Activated CD4-positive, alpha-beta memory T cell treated with anti-CD3 and anti-CD28 coated beads for 36 hours (primary cell): ENCODE data around the gene HSPA6. TPM values are rescaled to one million over a fixed set of nuclear protein-coding genes. Genes with fewer than 3 reads are reported as not detected.

Experiments used
- CTCF ChIA-PET: fragments of 350-600 bp; sonication (Branson Sonifier 250); formaldehyde crosslinking; loops from one replicate; lab custom pipeline; 2021; ENCODE audit warnings: antibody characterized with exemption, inconsistent platforms; lab: Charles Lee
- POLR2A ChIA-PET: fragments of 350-600 bp; sonication (Branson Sonifier 250); formaldehyde crosslinking; loops from one replicate; lab custom pipeline; 2021; ENCODE audit warnings: antibody characterized with exemption; lab: Charles Lee
- DNase-seq: peaks from one replicate; pipeline ENCODE4 v3.0.0-alpha.2; 2020
- H3K27ac Mint-ChIP-seq: one replicate; pipeline ENCODE4 v1.8.0; 2021; ENCODE audit warnings: mixed read lengths
- H3K27me3 Mint-ChIP-seq: one replicate; pipeline ENCODE4 v1.8.0; 2021; ENCODE audit warnings: mixed read lengths
- H3K36me3 Mint-ChIP-seq: one replicate; pipeline ENCODE4 v1.8.0; 2021; ENCODE audit warnings: mixed read lengths
- H3K4me1 Mint-ChIP-seq: one replicate; pipeline ENCODE4 v1.8.0; 2021; ENCODE audit warnings: low read depth, mixed read lengths
- H3K4me3 Mint-ChIP-seq: one replicate; pipeline ENCODE4 v1.8.0; 2021; ENCODE audit warnings: mild to moderate bottlenecking, mixed read lengths
- H3K9me3 Mint-ChIP-seq: one replicate; pipeline ENCODE4 v1.8.0; 2021; ENCODE audit warnings: mixed read lengths
- intact Hi-C: fragments of 100-400 bp; cut with micrococcal nuclease; formaldehyde crosslinking; loops from one replicate; pipeline ENCODE4 v1.15.1; 2023
- total RNA-seq, 2 experiments: library from RNA; stranded (reverse); gene quantifications; one replicate each; pipeline ENCODE4 v1.2.3, GENCODE V29; 2021

The HSPA6 gene
- total RNA-seq, 2 experiments from 2014 or later: 0.48 to 0.53 TPM

GRCh38 chr1:161494091-161494735 lies 30.1 kb upstream of the HSPA6 start:
- DNase-seq: no peak
- POLR2A ChIA-PET: no interaction called here
- H3K27me3 Mint-ChIP-seq: peaks cover 32% of the 10 kb centered on the region
- CTCF ChIA-PET: no interaction called here
- peaks cover 18% of the 10 kb centered on the region for H3K4me1 Mint-ChIP-seq
- H3K4me3 Mint-ChIP-seq: no peak overlapping the region
- H3K36me3 Mint-ChIP-seq: no peaks in the 10 kb centered on the region
- H3K27ac Mint-ChIP-seq: no peak overlapping the region
- H3K9me3 Mint-ChIP-seq: no peaks in the 10 kb centered on the region
- intact Hi-C loops: no loop called here

DNA sequence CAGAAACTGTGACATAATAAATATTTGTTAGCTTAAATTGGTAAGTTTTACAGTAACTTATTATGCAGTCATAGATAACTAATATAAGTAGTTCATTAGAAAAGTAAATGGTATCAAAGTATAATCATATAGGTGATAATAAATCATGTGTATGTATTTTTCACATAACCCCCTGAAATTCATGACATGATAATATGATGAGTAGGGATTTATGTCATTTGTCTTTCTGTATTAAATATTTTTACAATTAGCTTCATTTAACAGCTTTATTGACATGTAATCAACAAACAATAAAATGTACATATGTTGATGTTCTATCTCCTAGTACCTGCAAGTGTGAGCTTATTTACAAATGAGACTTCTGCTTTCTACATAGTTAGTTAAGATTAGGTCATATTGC lies 28.9 kb upstream of the HSPA6 start:
- Mint-ChIP-seq H3K4me1 (peaks cover 24% of the 10 kb centered on the region), H3K27me3 (peaks cover 24% of the 10 kb centered on the region), H3K9me3 (no peaks in the 10 kb centered on the region), H3K4me3 (no peak overlapping the region), H3K27ac (no peak overlapping the region), H3K36me3 (no peaks in the 10 kb centered on the region)
- CTCF ChIA-PET: interaction anchor here (1.2 kb wide), 1 partner anchor 8 kb away, joined by 6 read pairs; no protein-coding TSS in a partner anchor
- POLR2A ChIA-PET: no interaction called here
- intact Hi-C loops: no loop called here
- DNase-seq: no peak

DNA sequence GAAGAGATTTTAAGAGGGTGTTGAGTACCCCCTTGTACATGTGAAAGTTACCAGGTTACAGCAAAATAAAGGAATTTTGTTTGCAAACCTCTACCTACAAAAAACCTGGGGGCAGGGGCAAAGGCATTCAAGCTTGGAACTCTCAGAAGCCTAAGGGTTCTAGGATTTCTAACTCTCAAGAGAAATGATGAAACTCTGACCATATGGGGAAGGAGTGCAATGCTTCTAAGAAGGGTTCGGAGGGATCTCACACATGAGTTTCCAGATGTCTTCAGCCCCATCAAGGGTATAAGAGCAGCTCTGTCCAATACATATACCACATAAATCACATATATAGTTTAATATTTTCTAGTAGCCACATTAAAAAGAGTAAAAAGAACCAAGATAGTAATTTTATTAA lies 26.4 kb upstream of the HSPA6 start:
- peaks cover 7% of the 10 kb centered on the region for H3K4me1 Mint-ChIP-seq
- CTCF ChIA-PET: interaction anchor here (2.0 kb wide), 1 partner anchor 11 kb away, joined by 12 read pairs; no protein-coding TSS in a partner anchor
- no peak for DNase-seq
- no peak overlapping the region for H3K27ac Mint-ChIP-seq
- no peaks in the 10 kb centered on the region for H3K36me3 Mint-ChIP-seq
- H3K4me3 Mint-ChIP-seq: no peak overlapping the region
- no peaks in the 10 kb centered on the region for H3K9me3 Mint-ChIP-seq
- H3K27me3 Mint-ChIP-seq: peaks cover 7% of the 10 kb centered on the region
- POLR2A ChIA-PET: no interaction called here
- intact Hi-C loops: no loop called here

- no peak overlapping the region for H3K27ac Mint-ChIP-seq
- H3K4me1 Mint-ChIP-seq: peaks cover 7% of the 10 kb centered on the region
- CTCF ChIA-PET: interaction anchor here (2.0 kb wide), 1 partner anchor 11 kb away, joined by 12 read pairs; no protein-coding TSS in a partner anchor
- H3K36me3 Mint-ChIP-seq: no peaks in the 10 kb centered on the region
- no peaks in the 10 kb centered on the region for H3K9me3 Mint-ChIP-seq
- POLR2A ChIA-PET: no interaction called here
- H3K27me3 Mint-ChIP-seq: peaks cover 7% of the 10 kb centered on the region
- DNase-seq: no peak
- intact Hi-C loops: no loop called here
- no peak overlapping the region for H3K4me3 Mint-ChIP-seq
These were observed 25.7 kb upstream of the HSPA6 start for GRCh38 chr1:161498646-161499045.

DNA sequence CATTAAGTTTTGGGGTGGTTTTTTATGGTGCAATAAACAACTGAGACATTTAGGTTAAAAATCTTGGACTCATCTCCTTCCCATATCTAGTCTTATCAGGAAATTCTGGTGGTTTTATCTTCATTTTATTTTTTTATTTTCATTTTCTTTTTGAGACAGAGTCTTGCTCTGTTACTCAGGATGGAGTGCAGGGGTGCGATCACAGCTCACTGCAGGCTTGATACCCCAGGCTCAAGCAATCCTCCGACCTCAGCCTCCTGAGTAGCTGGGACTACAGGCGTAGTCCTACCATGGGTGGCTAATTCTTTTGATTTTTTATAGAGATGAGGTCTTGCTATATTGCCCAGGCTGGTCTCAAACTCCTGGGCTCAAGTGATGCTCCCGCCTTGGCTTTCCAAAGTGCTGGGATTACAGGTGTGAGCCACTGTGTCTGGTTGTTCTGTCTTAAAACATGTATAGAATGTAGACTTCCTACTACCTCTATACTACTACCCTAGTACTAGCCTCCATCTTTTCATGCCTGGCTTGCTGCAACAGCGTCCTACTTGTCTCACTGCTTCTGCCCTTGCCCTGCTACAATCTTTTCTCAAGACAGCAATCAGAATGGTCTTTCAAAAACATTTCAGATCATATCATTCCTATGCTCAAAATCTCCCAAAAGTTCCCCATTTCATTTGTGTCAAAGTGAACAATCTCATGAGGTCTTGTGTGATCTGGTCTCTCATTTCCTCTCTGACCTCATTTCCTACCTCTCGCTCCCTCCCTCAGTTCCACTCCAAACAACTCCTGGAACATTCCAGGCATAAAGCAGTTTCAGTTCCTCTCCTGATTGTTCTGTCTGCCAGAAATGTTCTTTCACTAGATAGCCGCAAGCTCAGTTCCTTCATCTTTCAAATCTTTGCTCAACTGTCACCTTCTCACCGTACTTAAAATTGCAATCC lies 25.0 kb upstream of the HSPA6 start:
- ChIA-PET POLR2A (no interaction called here), CTCF (no interaction called here)
- Mint-ChIP-seq H3K36me3 (no peaks in the 10 kb centered on the region), H3K4me1 (peaks cover 7% of the 10 kb centered on the region), H3K27ac (no peak overlapping the region), H3K27me3 (peaks cover 4% of the 10 kb centered on the region), H3K9me3 (no peaks in the 10 kb centered on the region), H3K4me3 (no peak overlapping the region)
- DNase-seq: no peak
- intact Hi-C loops: no loop called here

DNA sequence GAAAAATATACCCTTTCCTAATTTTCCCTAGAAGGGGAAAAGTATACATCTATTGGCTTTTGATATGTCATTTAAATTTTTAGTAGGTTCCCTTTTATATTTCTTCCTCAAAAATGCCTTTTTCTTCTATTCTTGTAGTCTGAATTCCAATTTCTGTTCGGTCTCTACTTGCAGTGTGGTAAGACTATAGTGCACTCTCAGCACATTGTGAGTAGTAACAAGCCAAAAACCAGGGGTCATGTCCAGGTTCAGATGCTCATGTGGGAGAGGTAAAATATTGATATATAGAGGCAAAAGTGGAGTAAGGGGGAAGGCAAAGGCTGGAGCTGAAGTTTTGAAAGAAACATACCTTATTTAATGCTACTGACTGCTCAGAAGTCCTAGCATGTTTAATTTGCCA lies 23.1 kb upstream of the HSPA6 start:
- CTCF ChIA-PET: interaction anchor here (1.9 kb wide), 1 partner anchor 13 kb away, joined by 7 read pairs; no protein-coding TSS in a partner anchor
- H3K27me3 Mint-ChIP-seq: peaks cover 5% of the 10 kb centered on the region

DNA sequence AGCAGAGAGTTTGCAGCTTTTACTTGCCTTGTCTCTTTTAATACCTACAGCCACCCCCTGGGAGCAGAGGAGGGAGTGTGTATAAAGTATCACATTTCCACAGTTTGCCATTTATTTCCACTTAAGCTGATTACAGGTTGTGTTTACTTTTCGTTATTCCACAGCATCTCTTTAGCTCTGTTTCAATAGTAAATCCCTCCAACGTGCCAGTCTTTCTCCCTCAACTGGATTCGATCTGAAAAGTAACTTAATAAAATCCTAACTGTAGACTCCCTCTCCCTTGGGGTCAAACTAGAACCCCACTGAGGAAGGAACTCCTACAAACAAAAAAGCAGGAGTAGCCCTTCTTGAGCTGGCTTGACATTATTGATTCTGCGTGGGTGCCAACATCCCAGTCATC lies 22.2 kb upstream of the HSPA6 start:
- Mint-ChIP-seq H3K27me3 (peaks cover 7% of the 10 kb centered on the region), H3K27ac (no peak overlapping the region), H3K4me3 (no peak overlapping the region), H3K9me3 (no peaks in the 10 kb centered on the region), H3K4me1 (peaks cover 17% of the 10 kb centered on the region), H3K36me3 (no peaks in the 10 kb centered on the region)
- POLR2A ChIA-PET: no interaction called here
- CTCF ChIA-PET: interaction anchor here (1.9 kb wide), 1 partner anchor 14 kb away, joined by 7 read pairs; no protein-coding TSS in a partner anchor
- DNase-seq: no peak
- intact Hi-C loops: no loop called here

More for the DNA sequence above, 23.1 kb upstream of the HSPA6 start:
- no peak for DNase-seq
- Mint-ChIP-seq H3K4me3 (no peak overlapping the region), H3K4me1 (peaks cover 8% of the 10 kb centered on the region), H3K9me3 (no peaks in the 10 kb centered on the region), H3K27ac (no peak overlapping the region), H3K36me3 (no peaks in the 10 kb centered on the region)
- intact Hi-C loops: no loop called here
- POLR2A ChIA-PET: no interaction called here

- CTCF ChIA-PET: interaction anchor here (1.9 kb wide), 1 partner anchor 15 kb away, joined by 7 read pairs; no protein-coding TSS in a partner anchor
- no peak for DNase-seq
- POLR2A ChIA-PET: no interaction called here
- intact Hi-C loops: no loop called here
- H3K4me1 Mint-ChIP-seq: peaks cover 17% of the 10 kb centered on the region
- no peak overlapping the region for H3K4me3 Mint-ChIP-seq
- no peak overlapping the region for H3K27ac Mint-ChIP-seq
- no peaks in the 10 kb centered on the region for H3K36me3 Mint-ChIP-seq
- H3K9me3 Mint-ChIP-seq: no peaks in the 10 kb centered on the region
- peaks cover 6% of the 10 kb centered on the region for H3K27me3 Mint-ChIP-seq
These were observed 21.5 kb upstream of the HSPA6 start for GRCh38 chr1:161502641-161503393.

DNA sequence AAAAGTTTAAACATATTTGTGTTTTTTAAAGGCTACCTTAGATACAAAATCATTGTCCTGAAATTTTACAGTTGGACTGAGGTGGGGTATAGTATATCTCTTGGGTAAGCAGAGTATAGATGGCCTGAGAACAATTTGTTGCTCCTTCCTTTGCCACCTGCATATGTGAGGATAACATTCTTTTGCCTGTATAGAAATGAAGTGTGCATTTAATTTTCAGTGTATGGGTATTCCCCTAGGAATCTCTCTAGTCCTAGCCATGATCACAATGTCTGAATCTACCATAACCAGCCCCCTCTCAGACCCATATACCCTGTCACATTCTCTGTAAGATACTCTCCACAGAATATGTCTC lies 21.0 kb upstream of the HSPA6 start:
- ChIA-PET POLR2A (no interaction called here), CTCF (no interaction called here)
- Mint-ChIP-seq H3K4me3 (no peak overlapping the region), H3K27ac (no peak overlapping the region), H3K4me1 (peaks cover 17% of the 10 kb centered on the region), H3K36me3 (no peaks in the 10 kb centered on the region), H3K27me3 (peaks cover 6% of the 10 kb centered on the region), H3K9me3 (no peaks in the 10 kb centered on the region)
- DNase-seq: no peak
- intact Hi-C loops: no loop called here

- Mint-ChIP-seq H3K36me3 (no peaks in the 10 kb centered on the region), H3K4me1 (peaks cover 9% of the 10 kb centered on the region), H3K9me3 (no peaks in the 10 kb centered on the region), H3K27me3 (peaks cover 6% of the 10 kb centered on the region), H3K27ac (no peak overlapping the region), H3K4me3 (no peak overlapping the region)
- no peak for DNase-seq
- intact Hi-C loops: no loop called here
- ChIA-PET POLR2A (no interaction called here), CTCF (interaction anchor here (1.7 kb wide), 1 partner anchor 18 kb away, joined by 5 read pairs; no protein-coding TSS in a partner anchor)
These were observed 18.7 kb upstream of the HSPA6 start for GRCh38 chr1:161505686-161506085.

DNA sequence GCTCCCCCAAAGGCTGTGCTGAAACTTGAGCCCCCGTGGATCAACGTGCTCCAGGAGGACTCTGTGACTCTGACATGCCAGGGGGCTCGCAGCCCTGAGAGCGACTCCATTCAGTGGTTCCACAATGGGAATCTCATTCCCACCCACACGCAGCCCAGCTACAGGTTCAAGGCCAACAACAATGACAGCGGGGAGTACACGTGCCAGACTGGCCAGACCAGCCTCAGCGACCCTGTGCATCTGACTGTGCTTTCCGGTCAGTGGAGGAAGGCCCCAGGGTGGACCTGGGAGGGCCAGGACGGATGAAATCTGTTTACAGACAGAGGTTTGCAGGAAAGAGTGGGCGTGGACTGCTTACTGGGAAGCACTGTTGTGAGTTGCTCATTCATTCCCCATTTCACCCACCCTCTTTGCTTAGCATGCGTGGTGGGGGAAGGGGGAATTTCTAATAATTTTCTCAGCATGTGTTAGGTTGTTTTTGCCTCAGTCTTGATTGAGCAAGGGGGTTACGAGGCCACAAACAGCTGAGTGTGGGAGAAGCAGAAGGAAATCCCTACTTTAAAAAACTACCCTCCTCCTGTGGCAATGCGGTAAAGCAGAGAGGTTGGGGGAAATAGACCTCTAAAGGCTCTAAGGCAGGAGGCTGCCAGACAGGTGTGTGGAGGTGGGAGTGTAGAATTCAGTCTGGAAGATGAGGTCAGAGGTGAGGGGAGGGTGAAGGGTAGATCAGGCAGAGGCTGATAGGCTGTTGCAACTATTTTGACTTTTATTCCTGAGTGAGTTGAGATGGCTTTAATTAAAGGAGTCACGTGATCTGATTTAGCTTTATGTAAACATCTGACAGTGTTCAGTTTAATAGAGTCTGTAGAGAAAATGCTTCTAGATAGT lies 17.8 kb upstream of the HSPA6 start:
- intact Hi-C loops: no loop called here
- Mint-ChIP-seq H3K27ac (no peak overlapping the region), H3K4me1 (peaks cover 9% of the 10 kb centered on the region), H3K4me3 (no peak overlapping the region), H3K9me3 (no peaks in the 10 kb centered on the region), H3K27me3 (peaks cover 4% of the 10 kb centered on the region), H3K36me3 (no peaks in the 10 kb centered on the region)
- ChIA-PET POLR2A (no interaction called here), CTCF (interaction anchor here (1.7 kb wide), 1 partner anchor 19 kb away, joined by 5 read pairs; no protein-coding TSS in a partner anchor)
- DNase-seq: no peak
